Muscle of leg (tissue), 16 donors: ENCODE data around the gene APOA1. TPM values are rescaled to one million over a fixed set of nuclear protein-coding genes. Genes with fewer than 3 reads are reported as not detected.
A peak's percentile ranks its signal among the peaks of the same experiment; 100 is the strongest.

Source experiments
- DNase-seq: peaks from one replicate; pipeline ENCODE4 v3.0.0; 2013
- H3K27ac ChIP-seq: one replicate; pipeline ENCODE4 v1.5.1; 2013; ENCODE audit warnings: mild to moderate bottlenecking, low read length, control low read depth
- H3K27me3 ChIP-seq: one replicate; pipeline ENCODE4 v1.6.1; 2013; ENCODE audit warnings: low read length; ENCODE audit not compliant: control insufficient read depth, insufficient read depth
- H3K36me3 ChIP-seq: one replicate; pipeline ENCODE4 v1.6.1; 2013; ENCODE audit warnings: low read length; ENCODE audit not compliant: control insufficient read depth, insufficient read depth
- H3K4me1 ChIP-seq: one replicate; pipeline ENCODE4 v1.6.1; 2013; ENCODE audit warnings: low read length; ENCODE audit not compliant: control insufficient read depth, insufficient read depth
- H3K4me3 ChIP-seq: one replicate; pipeline ENCODE4 v1.5.1; 2013; ENCODE audit warnings: low read length, control low read depth
- H3K9me3 ChIP-seq: replicated peaks from 2 replicates; pipeline ENCODE4 v1.6.1; 2013; ENCODE audit warnings: low read depth, low read length; ENCODE audit not compliant: control insufficient read depth
- WGBS: methylation state at CpG from one replicate; pipeline ENCODE4 v1.1.5; 2013; ENCODE audit warnings: missing lambda C conversion rate; ENCODE audit not compliant: insufficient coverage; 5-methylcytosine and 5-hydroxymethylcytosine counted together
- long read RNA-seq, 11 donors: transcript quantifications; one replicate each; lab custom pipeline, GENCODE V29; 2026
- polyA plus RNA-seq, 8 donors: library from polyadenylated mRNA; unstranded; fragments of 120-200 nt; gene quantifications; one replicate each; pipeline versions ENCODE4 v1.2.1 to v1.2.3, GENCODE V29; 2013; ENCODE audit warnings: inconsistent platforms in 1 of 8, low replicate concordance in 1 of 8; ENCODE audit not compliant: insufficient read length in 8 of 8, insufficient read depth in 1 of 8
- total RNA-seq: library from RNA; stranded (reverse); fragments of 120-200 nt; gene quantifications from one replicate; pipeline ENCODE4 v1.2.4, GENCODE V29; 2013

Gene APOA1
- total RNA-seq: 2.9 TPM
- polyA plus RNA-seq: 100 to 1,000 TPM in 1 of 8 donors, 10 to 100 TPM in 2, 1 to 10 TPM in 5; 1.4 to 230 (median 3.5) TPM
- long read RNA-seq, donor 1, partial matches to known transcripts: 0 of 1 reads
- long read RNA-seq, donor 1, other reads (novel, unspliced or antisense): 0 of 1 reads
- long read RNA-seq, donor 2: 0 reads
- long read RNA-seq, donor 3, partial matches to known transcripts: 0 of 1 reads
- long read RNA-seq, donor 3, other reads (novel, unspliced or antisense): 0 of 1 reads
- long read RNA-seq, donor 4, partial matches to known transcripts: 0 of 1 reads
- long read RNA-seq, donor 4, other reads (novel, unspliced or antisense): 0 of 1 reads
- long read RNA-seq, donor 5, partial matches to known transcripts: 0 of 3 reads
- long read RNA-seq, donor 5, other reads (novel, unspliced or antisense): 0 of 3 reads
- long read RNA-seq, donor 6, transcript APOA1-201 (4 exons, 1,227 nt): major isoform, 8 of 16 reads
- long read RNA-seq, donor 6, transcript APOA1-204 (3 exons, 1,088 nt): minor isoform, 6 of 16 reads
- long read RNA-seq, donor 6, partial matches to known transcripts: 0 of 16 reads
- long read RNA-seq, donor 6, other reads (novel, unspliced or antisense): 0 of 16 reads
- long read RNA-seq, donor 7, partial matches to known transcripts: 0 of 2 reads
- long read RNA-seq, donor 7, other reads (novel, unspliced or antisense): 0 of 2 reads
- long read RNA-seq, donor 8: 0 reads
- long read RNA-seq, donor 9, transcript APOA1-204 (3 exons, 1,088 nt): minor isoform, 7 of 25 reads
- long read RNA-seq, donor 9, transcript APOA1-201 (4 exons, 1,227 nt): major isoform, 18 of 25 reads
- long read RNA-seq, donor 9, partial matches to known transcripts: 0 of 25 reads
- long read RNA-seq, donor 9, other reads (novel, unspliced or antisense): 0 of 25 reads
- long read RNA-seq, donor 10: 0 reads
- long read RNA-seq, donor 11, transcript APOA1-201 (4 exons, 1,227 nt): minor isoform, 5 of 13 reads
- long read RNA-seq, donor 11, transcript APOA1-204 (3 exons, 1,088 nt): major isoform, 8 of 13 reads
- long read RNA-seq, donor 11, partial matches to known transcripts: 0 of 13 reads
- long read RNA-seq, donor 11, other reads (novel, unspliced or antisense): 0 of 13 reads

GRCh38 chr11:116837231-116838091, at the start of gene APOA1:
TSS of gene APOA1 (minus strand) at chr11:116837622. CDS start at chr11:116837387, 235 bp downstream.
- DNase-seq: no peak
- H3K36me3 ChIP-seq: no peaks in the 10 kb centered on the region
- no peak within 1 kb of the TSS for H3K4me3 ChIP-seq
- H3K27ac ChIP-seq: no peak within 1 kb of the TSS
- H3K27me3 ChIP-seq: no peaks in the 10 kb centered on the region
- no peaks in the 10 kb centered on the region for H3K9me3 ChIP-seq
- H3K4me1 ChIP-seq: peaks cover 19% of the 10 kb centered on the region
- WGBS: 74% methylated on average over 9 of the region's 19 CpGs

- peaks cover 2% of the 10 kb centered on the region for H3K36me3 ChIP-seq
- no peaks in the 10 kb centered on the region for H3K9me3 ChIP-seq
- peaks cover 13% of the 10 kb centered on the region for H3K4me1 ChIP-seq
- WGBS: no CpG with 5 or more reads among the region's 5 CpGs
- peak overlapping the region; percentile 33 for H3K27ac ChIP-seq
- H3K27me3 ChIP-seq: no peaks in the 10 kb centered on the region
- no peak for DNase-seq
- H3K4me3 ChIP-seq: no peak overlapping the region
Observed at GRCh38 chr11:116885951-116886655, 48.7 kb upstream of the APOA1 start.

GRCh38 chr11:116882386-116882785, 45.0 kb upstream of the APOA1 start:
- no peak for DNase-seq
- Histone ChIP-seq H3K9me3 (no peaks in the 10 kb centered on the region), H3K27ac (no peak overlapping the region), H3K4me3 (no peak overlapping the region), H3K27me3 (no peaks in the 10 kb centered on the region), H3K36me3 (peaks cover 2% of the 10 kb centered on the region), H3K4me1 (peaks cover 6% of the 10 kb centered on the region)

- DNase-seq: peak; percentile 77
- peaks cover 6% of the 10 kb centered on the region for H3K4me1 ChIP-seq
- H3K4me3 ChIP-seq: no peak overlapping the region
- H3K27ac ChIP-seq: peak overlapping the region; percentile 10
- H3K9me3 ChIP-seq: no peaks in the 10 kb centered on the region
- H3K36me3 ChIP-seq: peaks cover 4% of the 10 kb centered on the region
- H3K27me3 ChIP-seq: no peaks in the 10 kb centered on the region
- 49% methylated on average over 5 of the region's 6 CpGs for WGBS
Observed at GRCh38 chr11:116881143-116881542, 43.7 kb upstream of the APOA1 start.

- H3K4me3 ChIP-seq: no peak overlapping the region
- H3K9me3 ChIP-seq: no peaks in the 10 kb centered on the region
- DNase-seq: peak; percentile 92
- WGBS: 11% methylated on average over 1 of the region's 5 CpGs
- H3K4me1 ChIP-seq: peaks cover 6% of the 10 kb centered on the region
- peak overlapping the region; percentile 65 for H3K27ac ChIP-seq
- no peaks in the 10 kb centered on the region for H3K27me3 ChIP-seq
- peaks cover 9% of the 10 kb centered on the region for H3K36me3 ChIP-seq
Observed at GRCh38 chr11:116879800-116880625, 42.6 kb upstream of the APOA1 start.

GRCh38 chr11:116876656-116877055, 39.2 kb upstream of the APOA1 start:
- peaks cover 14% of the 10 kb centered on the region for H3K4me1 ChIP-seq
- H3K4me3 ChIP-seq: no peak overlapping the region
- H3K27me3 ChIP-seq: no peaks in the 10 kb centered on the region
- 80% methylated on average over 7 of the region's 8 CpGs for WGBS
- no peak for DNase-seq
- H3K27ac ChIP-seq: no peak overlapping the region
- no peaks in the 10 kb centered on the region for H3K9me3 ChIP-seq
- H3K36me3 ChIP-seq: peaks cover 33% of the 10 kb centered on the region

- DNase-seq: no peak
- Histone ChIP-seq H3K9me3 (no peaks in the 10 kb centered on the region), H3K4me3 (no peak overlapping the region), H3K27ac (no peak overlapping the region), H3K27me3 (no peaks in the 10 kb centered on the region), H3K4me1 (peaks cover 9% of the 10 kb centered on the region), H3K36me3 (peaks cover 45% of the 10 kb centered on the region)
- 93% methylated on average over 2 of the region's 7 CpGs for WGBS
Observed at GRCh38 chr11:116875194-116875593, 37.8 kb upstream of the APOA1 start.

- WGBS: 100% methylated on average over 1 of the region's 2 CpGs
Observed at GRCh38 chr11:116874251-116874650, 36.8 kb upstream of the APOA1 start.

More at GRCh38 chr11:116874251-116874650, 36.8 kb upstream of the APOA1 start:
- H3K4me1 ChIP-seq: peaks cover 9% of the 10 kb centered on the region
- no peak for DNase-seq
- no peaks in the 10 kb centered on the region for H3K9me3 ChIP-seq
- H3K36me3 ChIP-seq: peaks cover 53% of the 10 kb centered on the region
- no peaks in the 10 kb centered on the region for H3K27me3 ChIP-seq
- H3K4me3 ChIP-seq: no peak overlapping the region
- no peak overlapping the region for H3K27ac ChIP-seq
